Suppressor macrophage treated with lipopolysaccharide for 1 hour (primary cell): ENCODE data around the gene PGLYRP2.

Experiments
- DNase-seq, 3 donors: peaks; one replicate each; pipeline ENCODE4 v3.0.0-alpha.2; 2020 to 2022

PGLYRP2 gene

GRCh38 chr19:15438577-15438976 lies 40.7 kb downstream of the PGLYRP2 start:
- DNase-seq = no peak

DNA sequence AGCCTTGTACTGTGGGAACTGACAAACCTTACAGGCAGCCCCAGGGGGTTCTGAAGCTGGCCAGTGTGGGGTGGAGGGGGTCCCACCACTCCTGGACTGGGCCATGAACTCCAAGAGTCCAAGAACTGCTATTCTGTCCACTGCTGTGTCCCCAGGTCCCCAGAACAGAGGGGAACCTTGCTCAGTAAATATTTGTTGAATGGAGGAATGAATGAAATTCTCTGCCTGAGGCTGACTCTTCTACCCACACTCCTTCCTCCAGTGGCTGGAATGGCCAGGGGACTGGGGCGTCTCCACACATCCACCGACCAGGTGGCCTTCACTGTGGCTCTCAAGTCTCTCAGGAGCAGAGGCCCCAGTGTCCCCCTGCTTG lies 41.2 kb downstream of the PGLYRP2 start:
- DNase-seq = no peak

DNA sequence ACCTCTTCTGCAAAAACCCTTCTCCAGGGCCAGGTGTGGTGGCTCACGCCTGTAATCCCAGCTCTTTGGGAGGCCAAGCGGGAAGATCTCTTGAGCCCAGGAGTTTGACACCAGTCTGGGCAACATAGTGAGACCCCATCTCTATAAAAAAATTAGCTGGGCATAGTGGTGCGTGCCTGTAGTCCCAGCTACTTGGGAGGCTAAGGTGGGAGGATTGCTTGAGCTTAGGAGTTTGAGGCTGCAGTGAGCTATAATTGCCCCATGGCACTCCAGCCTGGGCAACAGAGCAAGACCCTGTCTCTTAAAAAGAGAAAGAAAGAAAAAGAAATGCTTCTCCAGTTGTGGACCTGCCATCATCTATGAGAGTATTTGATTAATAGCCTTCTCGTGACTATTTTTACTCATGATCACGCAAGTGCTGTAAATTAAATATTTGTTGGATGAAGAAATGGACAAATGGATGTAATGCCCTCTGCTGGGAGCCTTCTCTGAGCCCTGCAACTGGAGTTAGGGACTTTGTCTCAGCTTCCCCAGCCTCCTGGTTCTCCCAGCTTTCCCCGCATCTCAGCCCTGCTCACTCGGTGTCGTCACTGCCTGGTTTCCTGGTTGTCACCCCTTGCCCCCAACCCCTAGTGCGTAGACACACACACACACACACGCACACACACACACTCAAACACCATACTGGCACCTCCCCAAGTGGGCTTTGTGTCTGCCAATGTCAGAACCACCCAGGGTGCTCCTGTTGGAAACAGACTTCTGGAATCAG lies 41.8 kb downstream of the PGLYRP2 start:
- DNase-seq = no peak

GRCh38 chr19:15436826-15437110 lies 42.5 kb downstream of the PGLYRP2 start:
- no peak for DNase-seq

DNA sequence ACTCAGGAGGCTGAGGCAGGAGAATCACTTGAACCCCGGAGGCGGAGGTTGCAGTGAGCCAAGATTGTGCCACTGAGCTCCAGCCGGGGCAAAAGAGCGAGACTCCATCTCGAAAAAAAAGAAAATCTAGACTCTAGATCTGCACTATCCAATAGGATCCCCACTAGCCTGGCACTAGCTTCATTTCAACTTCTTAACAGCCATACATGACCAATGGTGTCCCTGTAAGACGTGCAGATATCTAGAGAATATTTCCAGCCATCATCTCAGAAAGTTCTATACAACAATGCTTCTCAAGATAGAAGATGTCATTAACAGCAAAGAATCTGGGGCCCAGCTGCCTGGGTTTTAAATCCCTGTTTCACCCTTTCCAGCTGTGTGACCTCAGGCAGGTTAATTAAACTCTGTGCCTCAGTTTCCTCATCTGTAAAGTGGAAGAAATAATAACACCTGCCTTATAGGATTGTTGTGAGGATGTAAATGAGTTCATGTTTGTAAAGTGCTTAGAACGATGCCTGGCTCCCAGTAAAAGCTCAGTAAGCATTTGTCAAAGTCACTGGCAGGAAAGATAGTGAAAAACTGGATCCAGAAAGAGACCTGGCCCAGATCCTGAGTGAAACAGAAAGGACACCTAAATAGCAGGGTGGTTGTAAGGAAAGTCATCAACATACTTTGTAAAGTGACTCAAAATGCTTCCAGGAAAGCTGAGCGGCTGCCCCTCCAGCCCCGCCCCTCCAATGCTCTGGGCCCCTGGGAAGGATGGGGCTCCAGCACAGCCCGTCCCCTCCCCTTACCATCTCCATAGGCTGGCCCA lies 43.1 kb downstream of the PGLYRP2 start:
- DNase-seq = no peak

DNA sequence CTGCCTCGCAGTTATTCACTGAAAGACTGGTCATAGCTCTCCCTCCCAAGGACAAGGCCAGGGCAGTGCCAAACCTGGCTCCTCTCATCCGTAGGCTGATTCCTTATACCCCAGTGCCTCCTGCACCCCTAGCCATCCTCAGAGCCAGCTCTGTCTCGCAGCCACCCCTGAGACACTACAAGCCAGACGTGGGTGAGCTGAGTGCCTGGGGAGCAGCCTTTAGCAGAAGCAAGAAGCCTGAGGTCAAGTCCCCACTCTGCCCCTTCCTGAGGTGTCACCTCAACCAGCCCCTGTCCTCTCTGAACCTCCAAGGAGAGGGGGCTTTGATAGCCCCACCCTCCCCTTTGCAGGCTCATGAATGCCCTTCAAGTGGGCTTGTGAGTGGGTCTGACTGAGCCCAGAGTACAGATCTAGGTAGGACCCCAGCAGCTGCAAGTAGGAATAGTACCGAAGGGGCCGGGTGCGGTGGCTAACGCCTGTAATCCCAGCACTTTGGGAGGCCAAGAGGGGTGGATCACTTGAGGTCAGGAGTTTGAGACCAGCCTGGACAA lies 45.7 kb downstream of the PGLYRP2 start:
- no peak for DNase-seq

DNA sequence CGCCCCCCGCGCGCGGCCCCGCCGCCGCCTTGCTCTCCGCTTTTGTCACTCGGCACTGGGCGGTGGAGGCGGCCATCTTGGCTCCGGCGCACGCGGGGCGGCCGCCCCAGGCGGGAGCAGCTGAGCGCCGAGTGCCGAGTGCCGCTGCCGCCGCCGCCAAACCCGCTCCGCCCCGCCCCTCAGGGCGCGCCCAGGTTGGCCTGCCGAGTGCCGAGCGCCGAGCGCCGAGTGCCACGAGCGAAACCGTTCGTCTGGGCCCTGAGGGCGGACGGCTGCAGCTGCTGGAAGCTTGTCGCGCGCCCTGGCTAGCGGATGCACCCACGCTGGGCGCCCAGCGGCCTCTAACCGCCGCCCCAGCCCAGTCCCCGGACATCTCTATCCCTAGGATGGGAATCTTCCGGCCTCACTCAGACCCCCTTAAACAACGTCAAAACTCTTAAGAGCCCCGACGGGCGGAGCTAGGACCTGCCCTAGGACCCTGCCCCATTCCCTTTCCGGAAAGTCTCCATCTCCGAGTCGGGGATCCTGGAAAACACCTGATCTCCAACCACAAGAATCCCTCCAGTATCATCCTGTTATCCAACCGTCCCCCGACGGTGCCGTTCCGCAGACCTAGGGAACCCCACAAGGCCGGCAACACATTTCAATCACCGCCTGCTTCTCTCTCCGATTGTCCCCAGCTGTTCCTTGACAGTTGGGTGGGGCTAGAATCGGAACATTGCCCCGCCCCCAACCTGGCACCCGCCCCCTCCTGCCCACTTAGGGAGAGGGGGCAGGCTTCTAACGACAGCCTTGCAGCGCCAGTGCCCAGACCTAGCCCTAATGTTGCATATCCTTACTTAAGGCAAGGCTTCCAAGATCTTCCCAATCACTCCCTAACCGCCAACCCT lies 46.4 kb downstream of the PGLYRP2 start:
- DNase-seq = peak; percentile 94 to 98 (median 97)

DNA sequence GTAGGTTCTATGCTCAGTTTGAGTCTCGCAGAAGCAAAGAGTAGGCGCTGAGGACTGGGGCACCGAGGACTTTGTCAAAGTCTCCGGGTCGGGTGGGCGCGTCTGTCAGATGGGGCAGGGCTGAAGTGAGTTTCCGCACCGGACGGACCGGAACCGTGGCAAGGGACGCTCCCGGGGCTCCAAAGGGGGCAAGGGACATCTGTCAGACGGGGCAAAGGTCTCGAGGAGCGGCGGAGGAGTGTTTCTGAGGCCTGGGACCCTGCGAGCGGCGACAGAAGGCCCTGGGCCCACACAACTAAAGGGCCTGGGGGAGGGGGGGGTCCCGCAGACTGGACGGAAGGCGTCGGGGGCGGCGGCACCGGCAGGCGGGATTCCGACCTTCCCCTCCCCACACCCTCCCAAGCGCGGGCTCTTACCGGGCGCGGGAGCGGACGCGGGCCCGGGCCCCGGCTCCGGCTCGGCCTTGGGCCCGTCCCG lies 47.2 kb downstream of the PGLYRP2 start:
- peak in 2 of 3 donors; percentile 28 to 62 for DNase-seq

DNA sequence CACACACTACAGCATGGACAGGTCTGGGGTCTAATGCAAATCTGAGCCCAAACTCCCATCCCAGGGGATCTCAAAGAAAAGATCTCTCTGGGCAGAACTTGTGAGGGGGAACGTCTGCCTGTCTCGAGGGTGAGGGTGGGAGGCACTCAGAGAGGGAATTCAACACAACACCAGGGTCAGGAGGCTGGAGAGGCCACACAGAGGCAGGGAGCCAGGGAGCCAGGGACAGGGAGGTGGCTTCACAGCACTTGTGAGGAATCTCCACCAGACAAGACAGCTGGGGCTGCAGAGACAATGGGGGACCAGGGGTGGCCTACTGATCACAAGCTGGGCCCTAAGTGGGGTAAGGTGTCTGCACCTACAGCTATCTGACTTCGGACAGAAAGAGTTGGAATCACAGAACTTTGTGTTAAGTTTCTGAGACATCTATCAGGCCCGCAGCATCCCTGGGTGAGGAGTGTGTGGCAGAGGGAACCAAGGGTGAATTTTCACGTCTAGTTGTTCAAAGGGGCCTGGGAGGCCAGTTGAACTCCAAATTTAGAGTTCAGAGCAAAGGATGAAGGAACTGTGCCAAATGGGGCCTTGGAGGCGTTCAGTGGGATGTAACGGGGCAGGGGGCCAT lies 47.8 kb downstream of the PGLYRP2 start:
- no peak for DNase-seq

DNA sequence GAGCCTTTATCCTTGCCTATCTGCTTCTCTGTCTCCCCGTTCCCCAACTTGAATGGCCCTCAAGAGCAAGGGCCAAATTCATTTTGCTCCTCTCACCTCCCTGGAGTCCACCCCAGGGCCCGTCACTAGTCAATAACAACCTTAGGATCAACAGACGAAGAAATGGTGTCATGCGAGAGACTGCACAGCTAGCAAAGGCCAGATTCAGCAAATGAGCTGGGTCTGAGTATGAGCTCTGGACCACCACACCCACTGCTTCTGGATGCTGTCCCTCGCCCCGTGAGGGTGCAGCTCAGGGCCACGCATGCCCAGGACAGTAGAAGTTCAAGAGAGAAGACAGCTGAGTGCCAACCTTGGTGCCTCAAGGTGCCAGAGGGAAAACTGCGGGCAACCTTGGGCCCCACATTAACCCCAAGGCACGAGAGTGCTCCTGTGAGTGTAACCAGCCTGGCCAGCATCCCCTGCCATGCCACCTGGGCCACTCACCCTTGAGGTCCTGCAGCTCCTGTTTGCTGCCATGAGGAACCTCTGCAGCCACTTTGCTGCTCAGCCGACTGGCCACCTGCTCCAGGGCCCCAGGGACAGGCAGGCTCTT lies 48.7 kb downstream of the PGLYRP2 start:
- no peak for DNase-seq

DNA sequence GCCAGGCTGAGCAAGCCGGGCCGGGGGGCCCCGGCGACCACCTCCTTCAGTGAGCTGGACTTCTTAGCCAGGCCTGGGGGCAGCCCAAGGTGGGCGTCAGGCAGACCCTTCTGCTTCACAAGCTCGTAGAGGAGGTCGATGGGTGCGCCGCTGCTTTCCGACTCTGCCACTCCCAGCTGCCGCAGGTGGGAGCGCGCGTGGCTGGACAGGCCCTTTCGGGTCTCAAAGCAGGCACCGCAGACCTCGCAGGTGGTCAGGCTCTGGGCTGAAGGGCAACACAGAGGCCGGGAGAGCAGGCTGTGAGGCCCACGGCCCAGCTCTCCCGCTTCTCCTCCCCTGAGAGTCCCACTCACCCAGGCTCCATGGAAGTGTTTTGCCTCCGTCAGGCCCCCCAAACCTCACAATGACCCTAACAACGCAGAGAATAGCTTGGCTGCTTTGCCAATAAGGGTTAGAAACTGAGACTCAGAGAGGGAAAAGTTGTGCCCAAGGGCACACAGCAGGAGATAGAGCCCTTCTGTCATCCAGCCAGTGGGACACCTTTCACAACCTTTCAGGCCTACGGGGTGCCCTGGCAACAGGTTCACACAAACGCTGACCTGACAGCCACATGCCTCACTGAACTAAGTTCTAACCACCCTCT lies 49.4 kb downstream of the PGLYRP2 start:
- DNase-seq = no peak

GRCh38 chr19:15428956-15429824 lies 50.1 kb downstream of the PGLYRP2 start:
- DNase-seq = no peak

- no peak for DNase-seq
These were observed 51.3 kb downstream of the PGLYRP2 start for GRCh38 chr19:15427991-15428471.

DNA sequence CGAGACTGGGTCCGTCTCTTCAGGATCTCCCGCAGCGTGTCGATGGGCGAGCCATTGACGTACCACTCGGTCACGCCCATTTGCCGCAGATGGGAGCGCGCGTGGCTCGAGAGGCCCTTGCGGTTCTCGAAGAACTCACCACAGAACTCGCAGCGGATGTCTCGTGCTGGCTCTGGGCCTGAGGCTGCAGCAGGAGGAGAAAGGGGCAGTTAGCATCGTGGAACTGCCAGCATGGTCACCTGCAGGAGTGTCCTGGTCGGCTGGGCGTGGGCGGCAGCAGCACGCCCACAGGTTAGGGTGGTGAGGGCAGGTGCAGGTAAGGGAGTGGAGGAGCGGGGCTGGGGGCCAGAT lies 52.0 kb downstream of the PGLYRP2 start:
- no peak for DNase-seq

- DNase-seq = no peak
These were observed 52.6 kb downstream of the PGLYRP2 start for GRCh38 chr19:15426485-15427349.

DNA sequence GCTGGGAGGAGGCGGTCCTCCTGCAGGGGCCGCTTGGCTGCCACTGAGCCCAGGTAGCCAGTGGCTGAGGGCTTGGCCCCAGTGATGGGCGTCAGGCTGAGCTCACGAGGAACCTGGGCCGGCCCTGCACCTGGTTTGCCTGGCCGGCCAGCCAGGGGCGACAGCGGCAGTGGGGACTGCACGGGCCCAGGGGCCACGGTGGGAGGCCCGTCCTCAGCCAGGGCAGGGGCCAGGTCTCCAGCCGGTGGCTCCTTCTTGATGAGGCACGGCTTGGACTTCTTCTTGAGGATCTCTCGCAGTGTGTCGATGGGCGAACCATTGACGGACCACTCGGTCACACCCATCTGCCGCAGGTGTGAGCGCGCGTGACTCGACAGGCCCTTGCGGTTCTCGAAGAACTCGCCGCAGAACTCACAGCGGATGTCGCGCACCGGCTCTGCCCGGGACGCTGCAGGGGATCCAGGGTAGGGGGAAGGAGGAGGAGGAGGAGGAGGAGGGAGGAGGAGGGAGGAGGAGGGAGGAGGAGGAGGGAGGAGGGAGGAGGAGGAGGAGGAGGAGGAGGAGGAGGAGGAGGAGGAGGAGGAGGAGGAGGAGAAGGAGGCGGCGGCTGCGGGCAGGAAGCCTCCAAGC lies 53.9 kb downstream of the PGLYRP2 start:
- DNase-seq = no peak

GRCh38 chr19:15424692-15425272 lies 54.5 kb downstream of the PGLYRP2 start:
- DNase-seq = no peak

DNA sequence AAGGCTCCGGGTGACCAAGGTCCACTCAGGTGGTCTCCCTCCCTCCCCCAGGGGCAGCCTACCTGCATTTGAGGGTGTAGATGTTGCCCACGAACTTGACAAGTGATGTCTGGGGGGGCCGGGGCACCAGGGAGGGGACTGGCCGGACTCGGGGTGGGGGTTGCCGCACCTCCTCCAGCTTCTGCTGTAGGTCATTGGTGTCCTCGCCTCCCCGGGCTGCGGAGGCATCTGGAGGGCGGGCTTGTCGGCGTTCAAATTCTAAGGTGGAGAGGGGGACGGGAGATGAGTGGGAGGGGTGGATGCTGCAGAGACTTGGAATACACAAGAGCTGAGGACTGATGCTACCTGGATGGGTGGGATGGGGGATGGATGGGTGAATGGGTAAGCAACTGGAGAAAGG lies 55.2 kb downstream of the PGLYRP2 start:
- no peak for DNase-seq

DNA sequence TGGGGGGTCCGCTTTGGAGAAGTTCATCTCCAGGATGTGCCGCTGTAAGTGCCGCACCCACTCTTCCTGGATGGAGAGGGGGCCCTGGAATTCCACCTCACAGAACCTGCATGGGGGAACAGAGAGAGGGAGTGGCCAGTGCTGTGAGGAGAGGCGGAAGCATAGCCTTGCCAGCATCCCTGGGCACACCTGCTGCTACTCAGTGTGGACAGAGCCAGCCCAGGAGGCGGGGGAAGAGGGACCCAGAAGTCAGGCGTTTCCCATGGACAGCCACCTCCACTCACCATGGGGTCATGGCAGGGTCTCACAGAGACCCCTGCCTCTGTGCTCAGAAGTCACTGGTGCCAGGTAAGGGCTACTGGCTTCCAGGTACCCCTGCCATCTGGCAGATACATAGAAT lies 56.2 kb downstream of the PGLYRP2 start:
- no peak for DNase-seq
